Large intestine (tissue), 12 donors: ENCODE results near the gene THY1. TPM values are rescaled to one million over a fixed set of nuclear protein-coding genes. Genes with fewer than 3 reads are reported as not detected.
A peak's percentile ranks its signal among the peaks of the same experiment; 100 is the strongest.

ENCODE experiments used
- DNase-seq, 2 donors: peaks; one replicate each; pipeline versions ENCODE4 v3.0.0 to v3.0.0-alpha.2; 2013
- H3K27ac ChIP-seq: one replicate; pipeline ENCODE4 v1.5.1; 2013; ENCODE audit warnings: low read length
- H3K27me3 ChIP-seq: 2 replicates; pipeline ENCODE4 v1.6.1; 2013; ENCODE audit warnings: low read length; ENCODE audit not compliant: control insufficient read depth, insufficient read depth
- H3K36me3 ChIP-seq: 2 replicates; pipeline ENCODE4 v1.6.1; 2013; ENCODE audit warnings: low read length; ENCODE audit not compliant: control insufficient read depth, insufficient read depth
- H3K4me1 ChIP-seq: one replicate; pipeline ENCODE4 v1.6.1; 2013; ENCODE audit warnings: low read length; ENCODE audit not compliant: control insufficient read depth, insufficient read depth
- H3K4me3 ChIP-seq: one replicate; pipeline ENCODE4 v1.5.1; 2013; ENCODE audit warnings: low read length
- H3K9me3 ChIP-seq: one replicate; pipeline ENCODE4 v1.6.1; 2013; ENCODE audit warnings: mild to moderate bottlenecking, low read depth, low read length, moderate library complexity; ENCODE audit not compliant: control insufficient read depth
- WGBS: methylation state at CpG from one replicate; pipeline ENCODE4 v1.1.5; 2013; ENCODE audit warnings: low lambda C conversion rate; ENCODE audit not compliant: insufficient coverage; 5-methylcytosine and 5-hydroxymethylcytosine counted together
- long read RNA-seq, 11 donors: transcript quantifications; one replicate each; lab custom pipeline, GENCODE V29; 2026
- polyA plus RNA-seq: library from polyadenylated mRNA; unstranded; fragments of 120-200 nt; gene quantifications from one replicate; pipeline ENCODE4 v1.2.1, GENCODE V29; 2013

Gene THY1
- polyA plus RNA-seq, result 44.4 TPM
- long read RNA-seq, donor 1, transcript THY1-201 (4 exons, 3,556 nt), result major isoform, 8 of 9 reads
- long read RNA-seq, donor 1, partial matches to known transcripts, result 0 of 9 reads
- long read RNA-seq, donor 1, other reads (novel, unspliced or antisense), result 0 of 9 reads
- long read RNA-seq, donor 2, transcript THY1-201 (4 exons, 3,556 nt), result major isoform, 12 of 14 reads
- long read RNA-seq, donor 2, partial matches to known transcripts, result 0 of 14 reads
- long read RNA-seq, donor 2, other reads (novel, unspliced or antisense), result 0 of 14 reads
- long read RNA-seq, donor 3, result 0 reads
- long read RNA-seq, donor 4, partial matches to known transcripts, result 0 of 1 reads
- long read RNA-seq, donor 4, other reads (novel, unspliced or antisense), result 0 of 1 reads
- long read RNA-seq, donor 5, transcript THY1-201 (4 exons, 3,556 nt), result major isoform, 19 of 21 reads
- long read RNA-seq, donor 5, partial matches to known transcripts, result 0 of 21 reads
- long read RNA-seq, donor 5, other reads (novel, unspliced or antisense), result 0 of 21 reads
- long read RNA-seq, donor 6, transcript THY1-201 (4 exons, 3,556 nt), result major isoform, 20 of 28 reads
- long read RNA-seq, donor 6, transcript THY1-210 (1 exons, 2,427 nt), result minor isoform, 7 of 28 reads
- long read RNA-seq, donor 6, partial matches to known transcripts, result 0 of 28 reads
- long read RNA-seq, donor 6, other reads (novel, unspliced or antisense), result 0 of 28 reads
- long read RNA-seq, donor 7, transcript THY1-201 (4 exons, 3,556 nt), result major isoform, 11 of 24 reads
- long read RNA-seq, donor 7, transcript THY1-210 (1 exons, 2,427 nt), result minor isoform, 7 of 24 reads
- long read RNA-seq, donor 7, partial matches to known transcripts, result 6 of 24 reads
- long read RNA-seq, donor 7, other reads (novel, unspliced or antisense), result 0 of 24 reads
- long read RNA-seq, donor 8, transcript THY1-210 (1 exons, 2,427 nt), result minor isoform, 5 of 30 reads
- long read RNA-seq, donor 8, transcript THY1-201 (4 exons, 3,556 nt), result major isoform, 24 of 30 reads
- long read RNA-seq, donor 8, partial matches to known transcripts, result 0 of 30 reads
- long read RNA-seq, donor 8, other reads (novel, unspliced or antisense), result 0 of 30 reads
- long read RNA-seq, donor 9, transcript THY1-201 (4 exons, 3,556 nt), result major isoform, 16 of 23 reads
- long read RNA-seq, donor 9, partial matches to known transcripts, result 5 of 23 reads
- long read RNA-seq, donor 9, other reads (novel, unspliced or antisense), result 0 of 23 reads
- long read RNA-seq, donor 10, transcript THY1-201 (4 exons, 3,556 nt), result major isoform, 15 of 21 reads
- long read RNA-seq, donor 10, transcript THY1-210 (1 exons, 2,427 nt), result minor isoform, 6 of 21 reads
- long read RNA-seq, donor 10, partial matches to known transcripts, result 0 of 21 reads
- long read RNA-seq, donor 10, other reads (novel, unspliced or antisense), result 0 of 21 reads
- long read RNA-seq, donor 11, transcript THY1-201 (4 exons, 3,556 nt), result major isoform, 13 of 17 reads
- long read RNA-seq, donor 11, partial matches to known transcripts, result 0 of 17 reads
- long read RNA-seq, donor 11, other reads (novel, unspliced or antisense), result 0 of 17 reads

GRCh38 chr11:119422809-119423508, at the start of gene THY1:
Gene THY1 (minus strand): TSS chr11:119423172. CDS start chr11:119420905, 2,267 bp downstream.
- WGBS, result no CpG with 5 or more reads among the region's 41 CpGs
- no peaks in the 10 kb centered on the region for H3K9me3 ChIP-seq
- peaks cover 46% of the 10 kb centered on the region for H3K27me3 ChIP-seq
- DNase-seq, result peak in 1 of 2 donors; percentile 35
- H3K36me3 ChIP-seq, result peaks cover 8% of the 10 kb centered on the region
- H3K4me1 ChIP-seq, result no peaks in the 10 kb centered on the region
- H3K27ac ChIP-seq, result peak within 1 kb of the TSS; percentile 58
- peak within 1 kb of the TSS; percentile 60 for H3K4me3 ChIP-seq

- Histone ChIP-seq H3K27me3 (peaks cover 2% of the 10 kb centered on the region), H3K36me3 (no peaks in the 10 kb centered on the region), H3K27ac (no peak overlapping the region), H3K9me3 (no peaks in the 10 kb centered on the region), H3K4me3 (no peak overlapping the region), H3K4me1 (no peaks in the 10 kb centered on the region)
- DNase-seq, result no peak
- 67% methylated on average over 2 of the region's 10 CpGs for WGBS
Measured at GRCh38 chr11:119472186-119472855, 49.3 kb upstream of the THY1 start.

DNA sequence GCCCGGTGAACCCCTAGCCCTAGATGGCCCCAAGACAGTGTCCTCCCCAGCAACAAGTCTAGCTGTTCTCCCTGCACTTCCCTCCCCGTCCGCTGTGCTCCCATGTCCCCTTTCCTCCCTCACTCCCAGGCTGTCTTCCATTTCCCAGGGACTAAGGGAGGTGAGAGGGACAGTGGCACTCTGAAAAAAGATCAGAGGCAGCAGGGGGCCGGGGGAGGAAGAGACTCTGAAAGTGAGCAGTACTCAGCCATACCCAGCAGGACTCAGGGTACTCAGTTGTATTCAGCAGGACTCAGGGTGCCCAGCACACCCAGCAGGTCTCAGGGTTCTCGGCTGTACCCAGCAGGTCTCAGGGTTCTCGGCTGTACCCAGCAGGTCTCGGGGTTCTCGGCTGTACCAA, 48.4 kb upstream of the THY1 start:
- DNase-seq, result no peak
- WGBS, result no CpG with 5 or more reads among the region's 8 CpGs
- H3K4me1 ChIP-seq, result no peaks in the 10 kb centered on the region
- peaks cover under 1% of the 10 kb centered on the region for H3K27me3 ChIP-seq
- H3K27ac ChIP-seq, result no peak overlapping the region
- no peak overlapping the region for H3K4me3 ChIP-seq
- no peaks in the 10 kb centered on the region for H3K9me3 ChIP-seq
- H3K36me3 ChIP-seq, result no peaks in the 10 kb centered on the region

DNA sequence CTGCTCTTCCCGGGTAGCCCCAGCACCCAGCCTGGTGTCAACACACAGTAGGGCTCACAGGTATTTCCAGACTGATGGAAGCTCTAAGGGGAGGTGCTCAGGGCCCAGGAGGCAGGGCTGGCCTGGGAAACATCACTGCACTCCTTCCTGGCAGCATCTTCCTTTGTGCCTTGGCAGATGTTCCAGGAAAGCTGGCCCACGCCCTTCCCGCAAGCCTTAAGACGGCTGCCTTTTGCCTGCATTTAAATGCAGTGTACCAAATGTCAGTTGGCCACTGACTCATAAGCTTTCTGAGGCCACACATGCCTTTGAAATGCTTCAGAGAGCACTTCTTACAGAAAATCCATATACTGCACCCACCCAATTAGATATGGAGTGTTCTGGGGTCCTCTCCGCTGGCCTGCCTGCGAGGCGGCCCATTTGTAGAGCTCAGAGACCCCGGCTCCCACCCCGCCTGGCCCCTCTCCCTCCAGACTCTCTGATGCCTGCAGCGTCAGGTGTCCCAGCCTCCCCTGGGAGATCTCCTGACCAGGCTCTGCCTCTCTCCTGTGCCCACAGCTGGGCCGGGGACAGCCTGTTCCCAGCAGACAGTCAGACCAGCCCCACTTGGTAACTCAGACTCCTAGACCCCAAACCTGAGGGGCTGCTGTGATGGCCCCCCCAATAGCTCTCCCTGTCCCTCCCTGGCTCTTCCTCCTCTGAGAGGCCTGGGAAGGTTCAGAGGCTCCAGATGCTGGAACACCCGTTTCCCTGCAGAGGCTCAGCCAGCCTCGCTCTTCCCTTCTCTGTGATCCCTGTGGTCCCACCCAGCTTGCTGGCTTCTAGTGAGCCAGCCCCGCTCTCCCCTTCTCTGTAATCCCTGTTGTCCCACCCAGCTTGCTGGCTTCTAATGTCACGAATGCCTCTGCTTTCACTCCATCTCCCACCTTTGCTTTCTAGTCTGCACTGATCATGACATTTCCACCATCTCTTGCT, 47.6 kb upstream of the THY1 start:
- Histone ChIP-seq H3K4me3 (no peak overlapping the region), H3K36me3 (no peaks in the 10 kb centered on the region), H3K4me1 (no peaks in the 10 kb centered on the region), H3K27ac (no peak overlapping the region), H3K27me3 (no peaks in the 10 kb centered on the region), H3K9me3 (peaks cover 2% of the 10 kb centered on the region)
- WGBS, result no CpG with 5 or more reads among the region's 15 CpGs
- DNase-seq, result no peak

DNA sequence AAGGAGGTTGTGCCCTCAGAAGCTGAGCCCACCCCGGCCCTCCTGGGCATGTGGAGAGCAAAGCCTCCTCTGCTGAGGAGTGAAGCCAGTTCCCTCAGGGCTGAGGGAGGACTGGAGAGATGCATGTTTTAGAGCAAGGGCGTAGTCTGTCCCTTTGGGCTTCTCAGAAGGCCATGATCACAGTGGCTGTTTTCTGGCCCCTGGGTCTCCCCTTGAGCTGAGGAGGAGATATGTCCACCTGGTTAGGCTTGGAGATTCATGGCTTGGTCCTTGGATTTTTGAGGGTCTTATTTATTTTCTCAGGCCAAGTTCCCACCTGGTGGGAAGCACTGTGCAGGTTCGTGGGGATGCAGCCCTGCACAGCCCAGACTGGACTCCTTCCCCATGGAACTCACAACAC, 46.5 kb upstream of the THY1 start:
- Histone ChIP-seq H3K27me3 (no peaks in the 10 kb centered on the region), H3K36me3 (no peaks in the 10 kb centered on the region), H3K27ac (no peak overlapping the region), H3K9me3 (peaks cover 3% of the 10 kb centered on the region), H3K4me1 (no peaks in the 10 kb centered on the region), H3K4me3 (no peak overlapping the region)
- no peak for DNase-seq
- WGBS, result 100% methylated on average over 1 of the region's 3 CpGs

GRCh38 chr11:119468511-119468910, 45.5 kb upstream of the THY1 start:
- H3K27ac ChIP-seq, result no peak overlapping the region
- H3K27me3 ChIP-seq, result no peaks in the 10 kb centered on the region
- H3K4me1 ChIP-seq, result no peaks in the 10 kb centered on the region
- H3K36me3 ChIP-seq, result no peaks in the 10 kb centered on the region
- H3K4me3 ChIP-seq, result no peak overlapping the region
- peaks cover 3% of the 10 kb centered on the region for H3K9me3 ChIP-seq
- DNase-seq, result no peak
- WGBS, result no CpG with 5 or more reads among the region's 2 CpGs

DNA sequence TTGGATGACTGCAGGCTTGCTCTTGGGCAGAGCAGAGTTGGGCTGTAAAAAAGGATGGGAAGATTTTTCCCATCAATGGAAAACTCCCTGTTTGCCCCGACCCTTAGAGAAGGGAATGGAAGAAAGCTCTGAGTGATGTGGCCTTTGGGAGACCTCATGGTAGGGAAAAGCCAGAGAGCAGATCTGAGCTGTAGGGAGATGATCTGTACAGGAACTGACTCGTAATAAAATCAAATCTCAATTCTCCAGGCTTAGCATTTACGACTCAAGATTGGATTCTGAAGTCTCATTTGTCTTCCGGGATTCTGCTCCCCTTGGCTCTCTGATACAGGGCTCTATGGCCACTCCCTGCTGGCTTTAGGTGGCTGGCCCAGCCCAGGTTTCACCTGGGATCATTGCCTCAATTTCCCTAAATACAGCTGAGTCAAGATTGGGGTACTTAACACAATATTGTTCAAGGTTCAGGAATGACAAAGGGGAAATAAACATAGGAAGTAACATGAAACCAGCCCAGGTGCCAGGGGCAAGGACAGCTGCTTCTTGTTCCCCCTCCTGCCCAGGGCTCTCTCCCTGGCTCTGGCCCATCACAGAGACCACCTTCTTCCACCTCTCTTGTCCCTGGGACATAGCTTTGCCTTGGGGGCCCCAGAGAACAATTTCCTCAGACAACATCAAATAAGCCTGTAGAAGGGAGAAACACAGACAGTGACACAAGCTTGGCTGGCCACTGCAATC, 38.4 kb upstream of the THY1 start:
- Histone ChIP-seq H3K27me3 (peaks cover 3% of the 10 kb centered on the region), H3K27ac (peak overlapping the region; percentile 46), H3K4me3 (no peak overlapping the region), H3K36me3 (no peaks in the 10 kb centered on the region), H3K9me3 (peaks cover 3% of the 10 kb centered on the region), H3K4me1 (no peaks in the 10 kb centered on the region)
- no CpG with 5 or more reads among the region's 4 CpGs for WGBS
- DNase-seq, result no peak

- peaks cover 3% of the 10 kb centered on the region for H3K27me3 ChIP-seq
- peak; percentile 41 to 47 for DNase-seq
- no CpG with 5 or more reads among the region's 4 CpGs for WGBS
- no peak overlapping the region for H3K4me3 ChIP-seq
- H3K27ac ChIP-seq, result peak overlapping the region; percentile 46
- H3K4me1 ChIP-seq, result no peaks in the 10 kb centered on the region
- H3K9me3 ChIP-seq, result peaks cover 1% of the 10 kb centered on the region
- no peaks in the 10 kb centered on the region for H3K36me3 ChIP-seq
Measured at GRCh38 chr11:119460582-119460981, 37.6 kb upstream of the THY1 start.
